Erythroblast (primary cell): ENCODE data around the gene CSMD2.

ENCODE experiments used
- GATA1 ChIP-seq: IDR thresholded peaks from 2 replicates; pipeline ENCODE4 v1.6.1; 2011; ENCODE audit warnings: low read depth, mild to moderate bottlenecking, control low read depth, low read length, moderate library complexity
- POLR2A ChIP-seq: IDR thresholded peaks from 2 replicates; pipeline ENCODE4 v1.6.1; 2011; ENCODE audit warnings: mild to moderate bottlenecking, low read length

DNA sequence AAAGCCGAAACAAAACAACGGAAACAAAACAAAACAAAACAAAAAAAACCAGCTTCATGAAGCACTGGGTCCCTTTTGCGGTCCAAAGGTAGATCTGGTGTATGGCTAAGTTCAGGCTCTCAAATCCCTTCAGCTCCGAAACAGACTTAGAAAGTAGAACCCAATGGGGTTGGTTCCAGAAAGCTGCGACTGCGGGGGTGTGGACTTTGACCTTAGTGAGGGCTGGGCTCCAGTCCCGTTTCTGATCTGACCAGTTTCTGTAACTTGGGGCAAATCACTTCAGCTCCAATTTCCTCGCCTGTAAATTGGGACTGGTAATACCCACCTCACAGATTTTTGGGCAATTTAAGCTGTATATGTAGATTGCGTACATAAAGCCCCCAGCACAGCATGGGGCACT is 587.4 kb downstream of the CSMD2 start:
- no peak for TF ChIP-seq POLR2A
- no peak for TF ChIP-seq GATA1
